HG03565 (cell line): Measurements from ENCODE around the gene LSM14A.

Experiments
- ATAC-seq: cut with Tn5 transposase; IDR thresholded peaks from one replicate; pipeline ENCODE4 v1.9.1; 2021; ENCODE audit warnings: mild to moderate bottlenecking, moderate library complexity; ENCODE audit not compliant: unreplicated experiment

LSM14A gene

GRCh38 chr19:34278783-34279182 is 106.5 kb downstream of the LSM14A start:
- ATAC-seq = no peak
